NCI-H82 treated with DMSO at 0.1 percent for 48 hours (cell line): ENCODE results near the gene FAM217B.

Experiments used
- DNase-seq: peaks from one replicate; lab custom pipeline; 2025; ENCODE audit not compliant: unreplicated experiment; lab: John Stamatoyannopoulos, UW

FAM217B gene, protein sequence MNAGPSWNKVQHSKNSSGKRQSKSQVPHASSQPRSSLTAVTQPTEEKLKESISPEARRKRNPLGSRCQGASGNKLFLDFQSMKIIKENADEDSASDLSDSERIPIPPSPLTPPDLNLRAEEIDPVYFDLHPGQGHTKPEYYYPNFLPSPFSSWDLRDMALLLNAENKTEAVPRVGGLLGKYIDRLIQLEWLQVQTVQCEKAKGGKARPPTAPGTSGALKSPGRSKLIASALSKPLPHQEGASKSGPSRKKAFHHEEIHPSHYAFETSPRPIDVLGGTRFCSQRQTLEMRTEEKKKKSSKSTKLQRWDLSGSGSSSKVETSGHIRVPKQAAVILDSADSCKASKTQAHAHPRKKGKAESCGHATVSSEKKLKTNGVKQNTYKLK

GRCh38 chr20:59940129-59940955 is at the start of gene FAM217B, which contains the start of gene PPP1R3D:
FAM217B (plus strand) TSS chr20:59940389; CDS start chr20:59943944, 3,555 bp downstream.
PPP1R3D (minus strand) TSS chr20:59940305; CDS start chr20:59939931, 374 bp downstream.
- peak; percentile 82 for DNase-seq

GRCh38 chr20:59891581-59891980 is 48.6 kb upstream of the FAM217B start:
- DNase-seq = no peak

DNA sequence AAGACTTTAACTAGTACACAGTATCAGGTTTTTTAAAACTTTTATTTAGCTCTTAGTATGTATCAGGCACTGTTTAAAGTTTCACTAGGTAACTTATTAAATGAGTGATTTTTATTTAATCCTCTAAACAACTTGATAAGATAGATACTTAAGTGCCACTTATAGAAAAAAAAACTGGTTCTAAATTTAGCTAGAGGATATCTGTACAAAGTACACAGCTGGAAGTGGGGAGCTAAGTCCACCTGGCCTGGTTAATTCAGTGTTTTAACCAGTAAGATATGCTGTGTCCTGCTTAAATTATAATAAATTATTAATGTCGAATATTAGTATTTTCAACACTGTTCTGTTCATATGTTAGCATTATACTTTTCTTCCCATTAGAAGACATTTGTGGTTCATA is 44.3 kb upstream of the FAM217B start:
- DNase-seq = no peak

DNA sequence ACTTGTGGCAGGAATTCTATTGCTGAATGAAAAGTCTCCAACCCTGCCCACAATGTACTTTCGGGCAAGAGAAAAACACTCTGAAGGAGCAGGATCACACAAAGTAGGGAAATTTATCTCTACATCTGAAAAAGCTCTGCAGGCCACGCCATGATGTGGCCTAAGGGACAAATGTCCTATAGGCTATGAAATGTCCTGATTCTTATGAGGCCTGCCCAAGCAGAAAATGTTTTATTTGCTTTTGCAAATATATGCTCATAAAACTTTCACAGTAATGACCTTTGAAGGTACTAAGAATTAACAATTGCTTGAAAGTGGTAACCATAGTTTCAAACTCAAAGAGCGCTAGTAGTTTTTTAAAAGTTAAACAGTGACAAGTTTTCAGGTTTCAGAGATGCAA is 37.7 kb upstream of the FAM217B start:
- DNase-seq = no peak

- DNase-seq = no peak
Observed at GRCh38 chr20:59903621-59904020, 36.6 kb upstream of the FAM217B start.

DNA sequence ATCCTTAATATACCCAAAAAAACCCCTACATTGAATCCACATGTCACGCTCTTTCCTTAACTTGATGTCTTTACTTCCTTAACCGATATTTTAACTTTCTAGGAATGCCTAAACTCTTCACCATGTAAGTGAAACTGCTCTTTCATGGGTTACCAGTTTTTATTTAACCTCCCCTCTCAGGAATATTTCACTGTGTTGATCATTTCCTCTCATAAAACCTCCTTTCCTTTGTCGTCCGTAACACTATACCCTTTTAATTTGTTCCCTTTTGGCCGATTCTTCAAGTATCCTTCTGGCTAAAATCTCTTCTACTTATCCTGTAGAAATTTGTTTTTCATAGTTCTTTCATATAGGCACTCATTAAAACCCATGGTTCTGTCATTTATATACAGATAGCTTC is 31.3 kb upstream of the FAM217B start:
- no peak for DNase-seq

DNA sequence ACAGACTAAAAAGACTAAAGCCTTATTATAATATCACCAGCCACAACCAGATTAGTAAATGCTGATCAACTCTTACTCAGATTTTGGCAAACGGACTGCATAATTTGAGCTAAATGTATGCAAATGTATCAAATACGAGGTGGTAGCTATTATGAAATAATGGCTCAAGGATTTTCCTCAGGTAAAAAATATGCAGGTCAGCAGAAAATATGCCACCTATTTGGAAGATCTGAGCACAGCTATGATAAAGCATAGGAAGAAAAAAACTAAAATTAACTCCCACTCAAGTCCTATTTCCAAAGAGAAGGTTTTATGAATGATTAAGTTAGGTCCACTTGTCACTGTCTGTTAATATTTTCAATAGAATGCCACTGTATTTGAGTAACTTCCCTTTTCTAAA is 29.1 kb upstream of the FAM217B start:
- no peak for DNase-seq

DNA sequence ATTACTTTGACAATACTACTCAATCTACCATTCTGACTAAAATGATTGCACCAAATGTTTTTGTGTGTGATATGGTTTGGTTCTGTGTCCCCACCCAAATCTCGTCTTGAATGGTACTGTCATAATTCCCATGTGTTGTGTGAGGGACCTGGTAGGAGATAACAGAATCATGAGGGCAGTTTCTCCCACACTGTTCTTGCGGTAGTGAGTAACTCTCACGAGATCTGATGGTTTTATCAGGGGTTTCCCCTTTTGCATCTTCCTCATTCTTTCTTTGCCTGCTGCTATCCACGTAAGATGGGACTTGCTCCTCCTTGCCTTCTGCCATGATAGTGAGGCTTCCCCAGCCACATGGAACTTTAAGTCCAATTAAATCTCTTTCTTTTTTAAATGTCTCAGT is 27.6 kb upstream of the FAM217B start:
- no peak for DNase-seq

DNA sequence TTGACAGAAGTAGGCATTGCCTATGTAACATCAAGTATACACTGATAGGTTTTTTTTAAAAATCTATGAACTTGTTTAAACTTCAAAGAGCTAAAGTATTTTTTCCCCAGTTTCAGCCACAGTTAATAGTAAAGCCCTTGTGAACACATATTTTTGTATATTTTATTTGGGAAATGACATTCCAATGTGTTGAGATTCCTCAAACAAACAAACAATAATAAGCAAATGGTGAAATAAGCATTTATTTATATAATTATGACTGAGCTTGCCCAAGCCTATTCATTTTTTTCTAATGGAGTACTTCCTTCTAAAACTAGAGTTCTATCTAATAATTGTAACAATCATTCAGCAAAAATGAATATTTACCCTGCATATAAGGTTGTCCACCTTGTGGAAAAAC is 19.2 kb upstream of the FAM217B start:
- no peak for DNase-seq

DNA sequence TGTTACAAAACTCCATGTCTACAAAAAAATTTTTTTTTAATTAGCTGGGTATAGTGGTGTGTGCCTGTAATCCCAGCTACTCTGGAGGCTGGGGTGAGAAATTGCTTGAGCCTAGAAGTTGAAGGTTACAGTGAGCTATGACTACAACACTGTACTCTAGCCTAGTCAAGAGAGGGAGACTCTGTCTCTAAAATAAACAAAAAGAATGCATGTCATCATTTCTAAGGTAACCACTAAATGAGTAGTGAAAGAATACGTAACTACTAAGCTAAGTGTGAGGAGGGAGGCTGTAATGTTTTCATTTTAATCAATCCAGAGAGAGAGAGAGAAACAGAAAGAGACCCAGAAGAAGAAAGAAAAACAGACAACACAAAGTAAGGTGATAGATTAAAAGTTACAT is 16.7 kb upstream of the FAM217B start:
- no peak for DNase-seq

GRCh38 chr20:59925359-59925758 is 14.8 kb upstream of the FAM217B start:
- no peak for DNase-seq

- DNase-seq = no peak
Observed at GRCh38 chr20:59925899-59926298, 14.3 kb upstream of the FAM217B start.

DNA sequence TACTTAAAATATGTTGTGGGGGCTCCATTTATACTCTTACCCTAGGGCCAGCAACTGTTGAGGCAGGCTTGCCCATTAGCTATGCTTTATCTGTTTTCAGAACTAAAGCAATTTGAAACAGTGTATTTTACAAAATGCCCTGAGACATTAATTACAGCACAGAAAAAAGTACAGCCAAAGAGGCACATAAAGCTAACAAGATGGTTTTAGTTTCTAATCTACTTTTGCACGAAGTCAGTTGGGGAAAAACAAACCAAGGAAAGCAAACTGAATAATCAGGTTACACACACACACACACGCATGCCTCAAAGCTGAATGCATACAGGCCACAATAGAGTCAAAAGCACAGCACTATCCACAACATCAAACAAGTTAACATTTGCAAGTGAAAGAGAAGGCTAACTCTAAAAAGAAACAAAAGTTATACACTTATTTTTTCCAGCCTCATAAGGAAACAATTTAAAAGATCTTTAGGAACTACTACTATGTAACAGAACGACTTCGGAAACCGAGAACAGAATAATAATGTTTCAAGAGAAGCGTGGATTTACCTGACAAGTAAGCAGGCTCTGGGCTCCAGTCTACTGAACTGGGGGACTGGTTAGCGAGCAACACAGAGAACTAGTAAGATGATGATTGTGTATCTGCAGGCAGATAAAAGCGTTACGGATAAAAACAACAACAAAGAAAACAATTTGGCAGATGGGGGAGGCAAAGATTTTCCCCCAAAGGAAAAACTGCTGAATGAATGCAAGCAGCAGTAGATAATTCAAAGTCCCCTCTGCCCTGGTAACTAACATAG is 8.5 kb upstream of the FAM217B start:
- DNase-seq = no peak

DNA sequence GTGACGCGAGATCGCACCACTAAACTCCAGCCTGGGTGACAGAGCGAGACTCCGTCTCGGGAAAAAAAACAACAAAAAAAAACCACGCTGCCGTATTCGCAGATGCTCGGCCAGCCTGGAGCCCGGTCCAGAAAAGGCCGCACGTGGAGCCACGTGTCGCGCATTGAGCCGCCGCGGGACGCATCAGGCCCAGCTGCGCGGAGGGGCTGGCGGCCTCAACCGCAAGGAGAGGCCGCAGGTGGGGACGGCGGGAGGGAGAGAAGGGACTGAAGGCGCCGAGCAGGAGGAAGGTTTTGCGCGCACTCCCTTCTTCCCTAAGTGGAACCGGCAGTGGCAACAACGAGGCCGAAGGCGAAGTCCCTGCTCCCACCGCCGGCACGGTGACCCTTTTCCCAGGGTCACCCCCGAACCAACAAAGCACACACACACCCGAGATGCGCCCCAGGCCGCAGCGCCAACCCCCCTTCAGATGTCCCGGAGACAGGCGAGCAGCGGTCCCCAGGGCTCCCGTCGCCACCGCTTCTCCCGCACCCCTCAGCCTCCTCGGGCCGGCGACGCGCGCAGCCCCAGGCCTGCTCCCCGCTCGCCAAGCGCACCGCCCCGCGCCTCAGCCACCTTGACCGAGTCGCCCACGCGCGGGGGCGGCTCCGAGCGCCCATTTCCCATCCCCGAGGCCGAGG is 7.4 kb upstream of the FAM217B start:
- DNase-seq = no peak

DNA sequence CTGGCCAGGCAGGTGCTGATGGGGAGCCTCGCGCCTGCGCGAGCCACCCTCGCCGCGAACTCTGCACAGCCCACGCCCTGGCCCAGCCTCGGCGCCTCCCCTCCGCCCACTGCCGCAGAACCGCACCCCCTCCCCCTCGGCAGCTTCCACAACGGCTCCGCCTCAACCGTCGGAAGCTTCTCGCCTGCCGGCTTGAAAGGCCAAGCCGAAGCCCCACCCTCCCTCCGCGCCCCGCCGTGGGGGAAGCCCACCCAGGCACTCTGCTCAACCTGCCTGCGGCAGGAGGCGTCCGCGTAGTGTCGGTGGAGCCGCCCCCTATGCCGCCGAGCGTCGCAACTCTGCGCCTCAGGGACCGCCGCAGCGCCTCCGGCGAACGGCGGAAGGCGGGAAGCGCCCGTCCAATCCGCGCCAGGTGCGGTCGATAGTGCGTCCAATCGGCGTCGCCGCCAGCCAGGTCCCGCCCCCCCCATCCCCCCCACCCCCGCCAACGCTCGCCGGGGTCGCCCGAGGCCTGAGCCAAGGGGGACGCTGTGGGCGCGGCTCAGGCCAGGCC is 6.8 kb upstream of the FAM217B start, which contains the start of gene SYCP2:
TSS of gene SYCP2 (minus strand) at position 342 of the 553 bp plus-strand sequence. CDS start 11,224 bp downstream, outside the sequence.
- no peak for DNase-seq

GRCh38 chr20:59933849-59934585 is 6.2 kb upstream of the FAM217B start:
- peak; percentile 31 for DNase-seq

DNA sequence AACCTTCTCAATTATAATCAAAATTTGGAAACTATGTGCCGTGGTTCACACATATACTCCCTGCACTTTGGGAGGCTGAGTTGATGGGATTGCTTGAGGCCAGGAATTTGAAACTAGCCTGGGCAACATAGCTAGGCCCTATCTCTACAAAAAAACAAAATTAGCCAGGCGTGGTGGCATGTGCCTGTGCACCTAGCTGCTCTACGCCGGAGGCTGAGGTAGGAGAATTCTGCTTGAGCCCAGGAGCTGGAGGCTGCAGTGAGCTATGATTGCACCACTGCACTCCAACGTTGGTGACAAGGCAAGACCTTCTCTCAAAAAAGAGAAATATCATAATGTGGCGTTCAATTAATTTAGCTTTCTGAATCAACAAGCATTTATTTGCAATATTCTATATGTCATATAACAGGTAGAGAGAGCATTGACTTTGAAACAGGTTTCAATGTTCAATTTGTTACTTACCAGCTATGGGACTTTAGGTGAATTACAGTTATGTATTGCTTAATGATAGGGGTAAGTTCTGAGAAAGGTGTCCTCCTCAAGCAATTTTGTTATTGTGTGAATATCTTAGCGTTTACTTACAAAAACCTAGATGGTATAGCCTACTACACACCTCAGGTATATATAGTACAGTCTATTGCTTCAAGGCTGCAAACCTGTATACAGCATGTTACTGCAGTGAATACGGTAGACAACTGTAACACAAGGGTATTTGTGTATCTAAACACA is 4.6 kb upstream of the FAM217B start:
- DNase-seq = no peak

DNA sequence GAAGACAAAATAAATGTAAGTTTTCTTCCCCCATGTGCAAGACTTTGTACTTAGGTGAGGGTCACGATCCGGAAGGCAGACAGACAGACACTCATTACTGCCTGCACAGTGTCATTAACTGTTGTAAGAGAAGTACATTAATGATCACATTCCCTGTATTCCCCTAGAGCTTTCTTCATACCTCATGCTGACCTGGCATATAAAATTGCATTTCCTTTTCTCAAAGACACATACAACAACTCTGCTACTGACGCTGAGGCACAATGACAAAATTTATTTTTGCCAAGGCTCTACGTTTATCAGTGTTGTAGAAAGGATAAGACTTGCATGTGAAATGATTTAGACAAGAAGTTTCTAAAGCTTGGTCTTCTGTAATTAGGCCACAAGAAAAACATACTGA is 3.8 kb upstream of the FAM217B start:
- no peak for DNase-seq

DNA sequence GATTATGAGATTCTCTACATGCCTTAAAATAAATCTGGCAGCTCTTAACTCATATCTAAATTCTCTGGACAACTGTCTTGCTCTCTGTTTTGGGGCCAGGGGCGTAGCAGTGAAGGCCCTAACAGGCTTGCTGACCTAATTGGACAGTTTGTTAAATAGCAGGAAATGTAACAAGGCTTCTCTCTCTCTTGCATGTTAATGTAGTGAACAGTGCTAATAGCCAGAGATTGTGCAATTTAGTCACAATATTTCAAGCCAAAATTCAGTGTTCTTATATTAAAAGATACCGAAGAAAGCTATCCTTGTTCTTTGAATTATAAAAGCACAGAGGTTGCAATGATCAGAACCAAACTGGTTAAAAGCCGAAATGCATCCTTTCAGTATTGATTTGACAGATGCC is 3.0 kb upstream of the FAM217B start:
- no peak for DNase-seq
